Ovary (tissue), 9 donors: ENCODE measurements around the gene CTNND2. TPM values are rescaled to one million over a fixed set of nuclear protein-coding genes. Genes with fewer than 3 reads are reported as not detected.

Experiments used
- DNase-seq, 5 donors: peaks; one replicate each; pipeline ENCODE4 v3.0.0-alpha.2; 2019 to 2020
- H3K27ac ChIP-seq, 2 donors: fragments of 200-600 bp; one replicate each; pipeline versions ENCODE4 v1.5.1 to v1.8.0; 2019 to 2022
- H3K27me3 ChIP-seq: fragments of 200-600 bp; one replicate; pipeline ENCODE4 v1.8.0; 2022
- H3K36me3 ChIP-seq: fragments of 200-600 bp; sonication (generic); one replicate; pipeline ENCODE4 v1.5.1; 2019
- H3K4me1 ChIP-seq: one replicate; pipeline ENCODE4 v1.8.1; 2013; ENCODE audit warnings: mild to moderate bottlenecking, moderate library complexity; ENCODE audit not compliant: insufficient read depth
- H3K4me3 ChIP-seq: fragments of 200-600 bp; sonication (generic); one replicate; pipeline ENCODE4 v1.5.1; 2017
- H3K9me3 ChIP-seq, 2 donors: fragments of 200-600 bp in 1 of 2; sonication (generic) in 1 of 2; one replicate each; pipeline versions ENCODE4 v1.5.1 to v1.8.1; 2013 to 2019; ENCODE audit warnings: mild to moderate bottlenecking in 1 of 2, moderate library complexity in 1 of 2
- EP300 ChIP-seq: sonication (generic); formaldehyde crosslinking; IDR thresholded peaks from one replicate; pipeline ENCODE4 v1.6.1; 2017; ENCODE audit warnings: antibody characterized with exemption
- POLR2A ChIP-seq: fragments of 450-650 bp; IDR thresholded peaks from one replicate; pipeline ENCODE4 v1.6.1; 2017; ENCODE audit warnings: antibody characterized with exemption, mild to moderate bottlenecking, moderate library complexity
- WGBS, 3 donors: extraction: QIAGEN DNeasy Blood & Tissue Kit in 1 of 3; methylation state at CpG; one replicate each; pipeline versions ENCODE4 v1.1.5 to v1.1.7; 2013 to 2017; 5-methylcytosine and 5-hydroxymethylcytosine counted together
- intact Hi-C, 4 donors: fragments of 100-400 bp; cut with DNase I; formaldehyde crosslinking; loops; one replicate each; pipeline versions ENCODE4 v1.11.0 to v1.15.1; 2022 to 2023
- polyA plus RNA-seq, 2 donors: library from polyadenylated mRNA; stranded (reverse); fragments of 200-250 nt in 1 of 2; fragments of 350-450 nt in 1 of 2; fragmentation: Illumina TruSeq in 1 of 2; extraction: RNeasy Lipid Tissue Mini Kit (QIAGEN cat#74804) in 1 of 2; gene quantifications; one replicate each; pipeline ENCODE4 v1.2.3, GENCODE V29; 2013 to 2014
- total RNA-seq, 7 donors: library from RNA; depleted of rRNA in 2 of 7; stranded (reverse); fragments of >200 nt in 2 of 7; fragmentation: NEBNext Ultra II Directional in 3 of 7; extraction: Animal tissue kit (Norgen Biotek cat#: 25700) in 3 of 7; gene quantifications; one replicate each; pipeline versions ENCODE4 v1.1.0 to v1.2.4, GENCODE V29; 2016 to 2023
- TF ChIP-seq, protein P1 (sequence below), 3 donors: fragments of 450-650 bp in 2 of 3; fragments of 200-600 bp in 1 of 3; IDR thresholded peaks; one replicate each; pipeline versions ENCODE4 v1.5.1 to v1.8.0; 2016 to 2022; ENCODE audit warnings: antibody characterized with exemption in 3 of 3, mild to moderate bottlenecking in 1 of 3
- donor health status: DM: no; HTN: no; CAD: no; lungs with moderate emphysema.
- donor health status: DM: no; HTN: no; CAD: no.
- donor health status: Bipolar disorder and iron deficiency.
- donor health status: DM: yes; HTN: yes; CAD: no.
- donor health status: DM: no; HTN: no; CAD: no.
- donor health status: DM: yes; HTN: yes; CAD: no.

Gene CTNND2
- total and polyA plus RNA-seq, 9 donors = 0.52 to 13.2 (median 2.3) TPM

DNA sequence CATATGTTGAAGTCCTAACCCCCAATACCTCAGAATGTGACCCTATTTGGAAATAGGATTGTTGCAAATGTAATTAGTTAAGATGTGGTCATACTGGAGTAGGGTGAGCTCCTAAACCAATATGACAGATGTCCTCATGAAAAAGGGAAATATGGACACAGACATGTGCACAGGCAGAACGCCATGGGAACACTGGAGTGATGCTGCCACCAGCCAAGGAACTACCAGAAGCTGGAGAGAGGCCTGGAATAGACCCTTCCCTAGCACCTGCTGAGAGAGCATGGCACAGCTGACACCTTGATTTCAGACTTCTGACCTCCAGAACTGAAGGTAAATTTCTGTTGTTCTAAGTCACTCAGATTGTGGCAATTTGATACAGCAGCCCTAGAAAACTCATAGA is 110.8 kb downstream of the CTNND2 start:
- no peak for DNase-seq
- no peaks in the 10 kb centered on the region for H3K4me1 ChIP-seq
- intact Hi-C loops = no loop called here
- 65 to 76% (median 73%) methylated on average over 1 of the region's 1 CpG for WGBS, 3 donors
- H3K27me3 ChIP-seq = no peaks in the 10 kb centered on the region
- H3K9me3 ChIP-seq = no peaks in the 10 kb centered on the region
- TF ChIP-seq EP300 = no peak
- TF ChIP-seq, protein P1, sequence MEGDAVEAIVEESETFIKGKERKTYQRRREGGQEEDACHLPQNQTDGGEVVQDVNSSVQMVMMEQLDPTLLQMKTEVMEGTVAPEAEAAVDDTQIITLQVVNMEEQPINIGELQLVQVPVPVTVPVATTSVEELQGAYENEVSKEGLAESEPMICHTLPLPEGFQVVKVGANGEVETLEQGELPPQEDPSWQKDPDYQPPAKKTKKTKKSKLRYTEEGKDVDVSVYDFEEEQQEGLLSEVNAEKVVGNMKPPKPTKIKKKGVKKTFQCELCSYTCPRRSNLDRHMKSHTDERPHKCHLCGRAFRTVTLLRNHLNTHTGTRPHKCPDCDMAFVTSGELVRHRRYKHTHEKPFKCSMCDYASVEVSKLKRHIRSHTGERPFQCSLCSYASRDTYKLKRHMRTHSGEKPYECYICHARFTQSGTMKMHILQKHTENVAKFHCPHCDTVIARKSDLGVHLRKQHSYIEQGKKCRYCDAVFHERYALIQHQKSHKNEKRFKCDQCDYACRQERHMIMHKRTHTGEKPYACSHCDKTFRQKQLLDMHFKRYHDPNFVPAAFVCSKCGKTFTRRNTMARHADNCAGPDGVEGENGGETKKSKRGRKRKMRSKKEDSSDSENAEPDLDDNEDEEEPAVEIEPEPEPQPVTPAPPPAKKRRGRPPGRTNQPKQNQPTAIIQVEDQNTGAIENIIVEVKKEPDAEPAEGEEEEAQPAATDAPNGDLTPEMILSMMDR (IDR thresholded peaks at IDR 0.05) = no peak
- no peaks in the 10 kb centered on the region for H3K36me3 ChIP-seq
- no peak overlapping the region for H3K4me3 ChIP-seq
- H3K27ac ChIP-seq = no peak overlapping the region

DNA sequence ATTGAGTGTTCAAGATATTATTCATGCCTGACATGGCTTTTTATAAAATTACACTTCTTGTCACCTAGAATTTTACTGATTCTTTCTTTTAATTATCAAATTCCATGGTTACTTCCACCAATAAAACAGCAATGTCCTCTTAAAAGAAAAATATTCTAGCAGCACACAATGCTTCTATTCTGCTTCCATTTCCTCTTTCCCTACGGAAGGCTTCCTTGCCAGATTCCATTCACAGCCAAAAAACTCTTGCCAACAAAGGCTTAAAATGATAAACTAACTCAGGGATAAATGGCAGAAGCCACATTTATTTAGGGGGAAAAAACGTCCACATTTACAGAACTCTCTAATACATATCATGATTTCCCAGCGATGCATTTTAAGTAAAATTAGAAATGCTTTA is 111.6 kb downstream of the CTNND2 start:
- H3K27ac ChIP-seq = no peak overlapping the region
- no peaks in the 10 kb centered on the region for H3K9me3 ChIP-seq
- no peaks in the 10 kb centered on the region for H3K4me1 ChIP-seq
- WGBS, 3 donors = 58 to 67% (median 66%) methylated on average over 3 of the region's 3 CpGs
- intact Hi-C loops = no loop called here
- no peak overlapping the region for H3K4me3 ChIP-seq
- DNase-seq = no peak
- no peaks in the 10 kb centered on the region for H3K36me3 ChIP-seq
- no peaks in the 10 kb centered on the region for H3K27me3 ChIP-seq
- TF ChIP-seq POLR2A (no peak), EP300 (no peak)
- TF ChIP-seq, protein P1 (IDR thresholded peaks at IDR 0.05) = no peak

DNA sequence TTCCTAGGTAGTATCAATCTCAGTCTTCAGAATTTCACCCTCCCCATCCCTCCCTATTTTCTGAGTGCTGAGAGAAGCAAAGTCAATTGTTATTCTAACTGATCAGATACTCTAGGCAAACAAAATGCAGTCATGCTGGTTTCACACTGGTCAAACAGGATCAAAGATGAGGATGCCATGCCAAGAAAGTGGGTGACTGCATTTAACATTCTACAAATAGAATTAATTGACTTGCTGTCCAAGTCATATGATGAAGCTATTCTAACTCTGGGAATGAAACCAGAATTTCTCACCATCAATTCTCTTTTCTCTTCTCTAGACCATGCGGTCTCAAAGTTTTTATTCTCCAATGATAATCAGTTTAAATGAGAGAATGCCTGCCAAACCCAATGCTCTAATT is 112.5 kb downstream of the CTNND2 start:
- Histone ChIP-seq H3K27ac (no peak overlapping the region), H3K4me1 (no peaks in the 10 kb centered on the region), H3K27me3 (no peaks in the 10 kb centered on the region), H3K9me3 (no peaks in the 10 kb centered on the region), H3K4me3 (no peak overlapping the region), H3K36me3 (no peaks in the 10 kb centered on the region)
- intact Hi-C loops = no loop called here
- WGBS, 3 donors = 80 to 93% (median 87%) methylated on average over 1 of the region's 1 CpG
- no peak for DNase-seq
- TF ChIP-seq, protein P1 (IDR thresholded peaks at IDR 0.05) = no peak
- no peak for TF ChIP-seq POLR2A
- no peak for TF ChIP-seq EP300

DNA sequence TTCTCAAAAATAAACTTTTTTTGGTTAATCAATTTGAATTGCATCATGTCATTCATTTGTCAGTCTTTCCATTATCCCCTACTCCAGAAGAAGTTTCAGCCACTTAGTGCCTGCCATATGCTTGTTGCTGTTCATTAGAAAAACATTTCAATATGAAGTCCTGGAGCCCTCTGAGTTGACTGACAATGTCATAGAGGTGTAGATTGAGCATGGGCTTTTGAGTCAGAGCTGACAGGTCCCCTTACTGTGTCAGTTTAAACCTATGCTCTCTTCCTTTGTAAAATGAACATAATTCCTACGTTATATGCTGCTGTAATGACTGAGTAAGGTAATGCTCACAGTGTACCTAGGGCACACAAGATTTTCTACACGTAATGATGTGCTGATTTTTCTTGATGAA is 114.0 kb downstream of the CTNND2 start:
- intact Hi-C loops = no loop called here
- H3K4me1 ChIP-seq = no peaks in the 10 kb centered on the region
- no peak for TF ChIP-seq POLR2A
- TF ChIP-seq EP300 = no peak
- TF ChIP-seq, protein P1 (IDR thresholded peaks at IDR 0.05) = no peak
- DNase-seq = no peak
- no peak overlapping the region for H3K27ac ChIP-seq
- no peaks in the 10 kb centered on the region for H3K27me3 ChIP-seq
- 40 to 47% (median 41%) methylated on average over 2 of the region's 2 CpGs for WGBS, 3 donors
- H3K36me3 ChIP-seq = no peaks in the 10 kb centered on the region
- H3K9me3 ChIP-seq = no peaks in the 10 kb centered on the region
- no peak overlapping the region for H3K4me3 ChIP-seq
